Activated naive CD8-positive, alpha-beta T cell (primary cell): ENCODE results near the gene HDGF.
"Not testable (repeated sequence)": the region's sequence is repeated elsewhere in the genome, so short reads cannot be mapped to it uniquely, and the experiment has no call there.

Experiments used
- H3K27ac Mint-ChIP-seq: one replicate; pipeline ENCODE4 v1.8.0; 2021; ENCODE audit warnings: mixed read lengths
- H3K27me3 Mint-ChIP-seq: one replicate; pipeline ENCODE4 v1.8.0; 2021; ENCODE audit warnings: mixed read lengths
- H3K36me3 Mint-ChIP-seq: one replicate; pipeline ENCODE4 v1.8.0; 2021; ENCODE audit warnings: mixed read lengths
- H3K4me1 Mint-ChIP-seq: one replicate; pipeline ENCODE4 v1.8.0; 2021; ENCODE audit warnings: low read depth, mixed read lengths
- H3K4me3 Mint-ChIP-seq: one replicate; pipeline ENCODE4 v1.8.0; 2021; ENCODE audit warnings: mild to moderate bottlenecking, mixed read lengths
- H3K9me3 Mint-ChIP-seq: one replicate; pipeline ENCODE4 v1.8.0; 2021; ENCODE audit warnings: low read depth, mixed read lengths

HDGF gene

DNA sequence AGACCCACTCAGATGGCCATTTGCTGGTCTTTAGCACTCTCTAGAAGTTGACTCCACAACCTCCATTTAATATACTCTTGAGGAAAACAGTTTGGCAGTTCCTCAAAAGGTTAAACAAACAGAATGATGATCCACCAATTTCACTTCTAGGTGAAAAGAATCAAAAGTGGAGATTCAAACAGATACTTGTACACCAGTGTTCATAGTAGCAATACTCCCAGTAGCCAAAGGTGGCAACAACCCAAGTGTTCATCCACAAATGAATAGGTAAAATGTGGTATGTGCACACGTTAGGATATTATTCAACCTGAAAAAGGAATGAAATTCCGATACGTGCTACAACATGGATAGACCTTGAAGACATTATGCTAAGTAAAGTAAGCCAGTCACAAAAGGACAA is 22.1 kb upstream of the HDGF start:
- Mint-ChIP-seq H3K27me3 (no peaks in the 10 kb centered on the region), H3K4me1 (peaks cover 67% of the 10 kb centered on the region), H3K36me3 (peaks cover 14% of the 10 kb centered on the region), H3K9me3 (no peaks in the 10 kb centered on the region), H3K27ac (no peak overlapping the region), H3K4me3 (no peak overlapping the region)

DNA sequence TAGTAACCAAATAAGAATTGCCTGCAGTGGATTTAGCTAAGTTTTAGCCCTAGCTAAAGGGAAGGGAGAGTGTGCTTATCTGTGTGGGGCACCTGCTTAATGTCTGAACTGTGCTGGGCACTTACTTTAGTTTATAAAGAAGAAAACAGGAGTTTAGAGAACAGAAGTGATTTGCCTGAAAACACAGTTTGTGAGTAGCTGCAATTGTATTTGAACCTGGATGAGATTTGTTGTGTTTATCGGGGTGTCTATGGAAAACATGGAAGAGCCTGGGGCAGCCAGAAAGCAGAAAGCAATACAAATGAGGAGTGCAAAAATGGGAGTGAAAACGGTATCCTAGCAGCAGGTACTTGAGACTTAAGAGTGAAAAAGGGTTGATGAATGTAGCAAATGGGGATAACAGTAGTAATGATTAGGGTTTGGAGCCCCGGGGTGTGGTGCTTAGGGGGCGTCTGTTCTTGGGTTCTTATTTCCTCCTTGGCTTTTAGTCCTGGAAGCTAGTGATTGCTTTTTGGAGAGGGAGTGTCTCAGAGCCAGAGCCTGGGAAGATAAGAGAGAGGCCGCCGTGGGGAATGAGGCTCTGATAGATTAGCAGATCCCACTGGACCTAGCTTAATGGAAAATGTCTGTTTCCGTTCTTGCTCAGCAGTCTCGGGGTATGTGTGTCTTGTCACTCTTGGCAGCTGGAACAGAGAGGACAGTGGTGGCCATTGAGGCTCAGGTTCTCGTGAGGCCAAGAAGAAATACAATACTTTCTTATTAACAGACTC is 21.4 kb upstream of the HDGF start:
- Mint-ChIP-seq H3K27me3 (no peaks in the 10 kb centered on the region), H3K27ac (no peak overlapping the region), H3K36me3 (peaks cover 15% of the 10 kb centered on the region), H3K4me1 (peaks cover 66% of the 10 kb centered on the region), H3K9me3 (no peaks in the 10 kb centered on the region), H3K4me3 (no peak overlapping the region)

DNA sequence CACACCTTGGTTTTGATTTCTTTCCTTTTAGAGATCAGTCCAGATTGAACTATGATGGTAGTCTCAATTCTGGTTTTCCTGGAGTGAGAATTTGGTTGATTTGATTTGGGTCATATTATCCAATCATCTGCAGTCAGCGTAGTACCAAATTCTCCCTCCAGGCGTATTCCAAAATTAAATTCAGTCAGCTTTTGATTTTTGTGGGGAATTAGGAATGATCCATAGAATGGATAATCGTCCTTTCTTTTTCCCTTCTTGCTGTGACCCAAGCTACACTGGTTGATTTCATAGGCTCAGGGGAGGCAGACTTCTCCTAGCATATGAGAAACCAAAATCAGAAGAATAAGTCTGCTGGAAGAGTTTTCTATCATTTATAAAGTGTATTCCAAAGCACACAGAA is 20.7 kb upstream of the HDGF start:
- peaks cover 15% of the 10 kb centered on the region for H3K36me3 Mint-ChIP-seq
- no peak overlapping the region for H3K27ac Mint-ChIP-seq
- peaks cover 60% of the 10 kb centered on the region for H3K4me1 Mint-ChIP-seq
- no peak overlapping the region for H3K4me3 Mint-ChIP-seq
- no peaks in the 10 kb centered on the region for H3K9me3 Mint-ChIP-seq
- no peaks in the 10 kb centered on the region for H3K27me3 Mint-ChIP-seq

DNA sequence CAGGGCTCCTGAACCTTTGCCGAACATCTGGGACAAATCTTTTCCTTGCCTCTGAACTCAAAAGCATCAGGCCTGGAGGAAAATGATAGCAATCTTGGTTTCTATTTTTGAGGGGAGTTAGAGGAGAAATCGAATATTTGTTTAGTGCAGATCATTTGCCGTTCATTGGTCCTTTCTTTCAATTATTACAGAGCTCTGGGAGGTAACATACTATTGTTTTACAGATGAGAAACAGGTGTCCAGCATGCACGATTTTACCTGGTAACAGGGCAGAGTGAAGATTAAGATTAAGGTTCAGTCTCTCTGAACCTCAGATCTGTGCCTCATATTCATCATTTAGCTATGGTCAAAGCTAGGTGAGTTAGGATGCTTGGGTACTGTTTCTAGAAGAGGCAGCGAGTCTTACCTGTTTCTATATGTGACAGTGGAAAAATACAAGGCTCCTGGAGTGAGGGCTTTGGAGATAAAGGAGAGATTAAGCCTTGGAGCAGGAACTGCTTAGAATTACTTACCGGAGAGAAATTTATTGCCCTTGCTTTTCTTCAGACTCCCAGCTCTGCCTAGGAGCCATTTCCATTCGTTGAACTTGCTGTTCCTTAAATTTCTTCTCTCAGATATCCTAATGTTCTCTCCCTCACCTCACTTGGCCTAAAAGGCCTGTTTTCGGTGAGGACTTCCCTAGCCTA is 17.3 kb upstream of the HDGF start:
- Mint-ChIP-seq H3K4me3 (no peak overlapping the region), H3K27ac (no peak overlapping the region)

DNA sequence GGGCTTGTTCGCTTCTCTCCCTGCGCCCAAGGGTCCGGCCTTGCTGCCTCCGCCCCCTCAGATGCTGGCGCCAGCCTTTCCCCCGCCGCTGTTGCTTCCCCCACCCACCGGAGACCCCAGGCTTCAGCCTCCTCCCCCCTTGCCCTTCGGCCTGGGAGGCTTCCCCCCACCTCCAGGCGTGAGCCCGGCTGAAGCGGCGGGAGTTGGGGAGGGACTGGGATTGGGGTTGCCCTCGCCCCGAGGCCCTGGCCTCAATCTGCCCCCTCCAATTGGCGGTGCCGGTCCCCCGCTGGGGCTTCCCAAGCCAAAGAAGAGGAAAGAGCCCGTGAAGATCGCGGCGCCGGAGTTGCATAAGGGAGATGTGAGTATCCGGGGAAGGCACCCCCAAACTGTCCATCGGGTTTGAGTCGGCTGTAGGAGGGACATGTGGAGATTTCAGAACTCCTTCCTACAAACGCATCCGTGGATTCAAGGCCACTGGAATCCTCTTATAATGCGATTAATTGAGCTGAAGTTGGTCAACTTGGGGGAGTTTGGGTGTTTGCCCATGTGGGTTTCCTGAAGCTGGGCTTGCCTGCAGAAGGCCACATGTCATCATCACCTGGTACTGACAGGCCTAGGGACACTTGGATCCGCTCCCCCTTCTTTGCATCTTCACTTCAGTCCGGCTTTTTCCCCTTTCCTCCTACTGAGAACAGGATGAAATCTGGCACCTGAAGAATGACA is 16.6 kb upstream of the HDGF start:
- no peaks in the 10 kb centered on the region for H3K9me3 Mint-ChIP-seq
- no peak overlapping the region for H3K4me3 Mint-ChIP-seq
- H3K4me1 Mint-ChIP-seq: peaks cover 45% of the 10 kb centered on the region
- no peaks in the 10 kb centered on the region for H3K27me3 Mint-ChIP-seq
- H3K36me3 Mint-ChIP-seq: peaks cover 15% of the 10 kb centered on the region
- no peak overlapping the region for H3K27ac Mint-ChIP-seq

More for the DNA sequence above, 17.3 kb upstream of the HDGF start:
- Mint-ChIP-seq H3K9me3 (no peaks in the 10 kb centered on the region), H3K4me1 (peaks cover 51% of the 10 kb centered on the region), H3K27me3 (no peaks in the 10 kb centered on the region), H3K36me3 (peaks cover 15% of the 10 kb centered on the region)

DNA sequence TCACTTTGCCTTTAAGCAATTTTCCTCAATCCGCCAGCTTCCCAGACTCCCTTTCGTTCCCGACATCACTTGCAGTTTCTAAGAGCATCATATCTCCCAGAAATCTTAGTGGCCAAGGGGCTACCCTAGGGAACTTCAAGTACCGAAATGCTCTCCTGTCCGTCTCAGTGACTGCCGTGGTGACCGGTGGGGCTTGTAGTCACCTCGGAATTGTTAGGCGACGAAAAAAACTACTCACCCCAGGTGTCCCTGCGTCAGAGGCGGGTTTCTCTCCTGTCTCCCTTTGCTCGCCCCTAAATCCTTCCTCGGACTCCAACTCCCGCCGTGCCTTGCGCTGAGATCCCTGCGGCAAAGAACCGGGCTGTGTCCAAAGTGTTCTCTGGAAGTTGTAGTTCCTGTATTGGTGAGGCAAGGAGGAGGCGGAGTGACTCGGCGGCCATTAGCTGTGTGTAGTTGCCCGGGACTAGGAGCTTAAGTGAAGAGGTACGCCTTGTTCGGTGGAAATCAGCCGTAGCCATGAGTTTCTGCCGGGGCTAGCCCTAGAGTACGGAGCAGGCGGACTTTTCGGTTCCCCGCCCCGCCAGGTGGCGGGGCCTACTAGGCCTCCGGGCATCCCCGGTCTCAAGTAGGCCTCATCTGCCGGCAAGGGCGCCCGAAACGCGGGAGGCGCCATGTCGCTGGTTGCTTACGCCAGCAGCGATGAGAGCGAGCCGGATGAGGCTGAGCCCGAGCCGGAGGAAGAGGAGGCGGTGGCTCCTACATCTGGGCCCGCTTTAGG is 15.8 kb upstream of the HDGF start, which contains the start of gene PRCC:
Gene PRCC (plus strand): TSS at position 435 of the 778 bp plus-strand sequence. CDS start 237 bp downstream, at position 672.
- Mint-ChIP-seq H3K27ac (no peak within 1 kb of the TSS), H3K4me1 (peaks cover 38% of the 10 kb centered on the region)

DNA sequence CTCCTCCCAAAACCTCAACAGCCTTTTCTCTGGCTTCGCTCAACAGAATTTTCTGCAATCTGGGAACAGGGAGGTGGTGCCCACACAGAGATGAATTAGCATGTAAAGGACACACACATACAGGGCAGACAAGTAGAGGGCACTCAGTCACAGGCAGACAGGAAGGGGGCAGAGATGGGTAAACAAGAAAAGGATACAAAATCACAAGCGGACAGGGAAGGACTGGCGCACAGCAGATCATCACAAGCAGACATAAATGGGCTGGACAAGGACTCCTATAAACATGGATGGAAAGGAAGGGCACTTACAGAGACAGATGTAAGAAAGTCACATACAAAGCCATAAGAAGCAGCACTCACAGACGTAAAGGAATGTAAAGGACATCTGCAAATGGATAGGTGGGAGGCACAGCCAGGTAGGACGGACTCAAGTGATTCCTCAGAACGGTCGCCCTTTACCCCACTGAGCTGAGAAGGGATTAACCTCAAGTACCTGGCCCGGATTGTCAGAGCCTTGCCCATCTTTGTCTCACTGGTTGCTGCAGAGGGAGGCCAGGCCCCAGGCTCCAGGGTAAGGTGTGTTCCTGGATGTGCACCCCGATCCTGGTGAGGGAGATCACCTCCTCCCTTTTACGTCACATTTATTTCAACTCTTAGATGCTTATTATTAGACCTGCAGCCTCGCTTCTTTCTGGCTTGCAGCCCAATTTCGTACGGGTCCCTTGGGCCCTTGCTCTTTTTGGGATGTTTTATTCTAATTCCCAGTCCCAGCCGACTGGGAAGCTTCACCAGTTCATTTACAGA is 15.0 kb upstream of the HDGF start:
- Mint-ChIP-seq H3K4me3 (no peak overlapping the region), H3K9me3 (no peaks in the 10 kb centered on the region), H3K27me3 (no peaks in the 10 kb centered on the region), H3K36me3 (peaks cover 15% of the 10 kb centered on the region), H3K27ac (no peak overlapping the region), H3K4me1 (peaks cover 33% of the 10 kb centered on the region)

More for the DNA sequence above, 15.8 kb upstream of the HDGF start, which contains the start of gene PRCC:
- no peaks in the 10 kb centered on the region for H3K27me3 Mint-ChIP-seq
- H3K4me3 Mint-ChIP-seq: no peak within 1 kb of the TSS
- H3K9me3 Mint-ChIP-seq: no peaks in the 10 kb centered on the region
- H3K36me3 Mint-ChIP-seq: peaks cover 15% of the 10 kb centered on the region

DNA sequence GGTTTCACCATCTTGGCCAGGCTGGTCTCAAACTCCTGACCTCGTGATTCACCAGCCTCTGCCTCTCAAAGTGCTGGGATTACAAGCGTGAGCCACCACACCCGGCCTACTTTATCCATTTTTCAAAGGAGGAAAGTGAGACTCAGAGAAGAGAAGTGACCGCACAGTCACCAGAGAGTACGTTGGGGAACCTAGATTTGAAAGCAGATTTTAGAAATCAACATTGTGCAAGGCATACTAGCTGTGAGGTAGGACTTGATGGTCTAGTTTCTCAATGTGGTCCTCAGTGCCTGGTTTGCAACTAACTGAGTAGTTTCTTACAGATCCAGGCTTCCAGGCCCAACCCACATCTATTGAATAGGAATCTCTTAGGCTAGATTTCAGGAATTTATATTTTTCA is 14.2 kb upstream of the HDGF start:
- Mint-ChIP-seq H3K4me3 (no peak overlapping the region), H3K4me1 (peaks cover 25% of the 10 kb centered on the region), H3K36me3 (peaks cover 8% of the 10 kb centered on the region), H3K27me3 (no peaks in the 10 kb centered on the region), H3K27ac (no peak overlapping the region), H3K9me3 (no peaks in the 10 kb centered on the region)

DNA sequence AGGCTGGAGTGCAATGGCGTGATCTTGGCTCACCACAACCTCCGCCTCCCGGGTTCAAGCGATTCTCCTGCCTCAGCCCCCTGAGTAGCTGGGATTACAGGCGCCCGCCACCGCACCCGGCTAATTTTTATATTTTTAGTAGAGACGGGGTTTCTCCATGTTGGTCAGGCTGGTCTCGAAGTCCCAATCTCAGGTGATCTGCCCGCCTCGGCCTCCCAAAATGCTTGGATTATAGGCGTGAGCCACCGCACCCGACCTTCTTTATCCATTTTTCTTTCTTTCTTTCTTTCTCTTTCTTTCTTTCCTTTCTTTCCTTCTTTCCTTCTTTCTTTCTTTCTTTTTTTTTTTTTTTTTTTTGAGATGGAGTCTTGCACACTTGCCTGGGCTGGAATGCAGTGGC is 13.7 kb upstream of the HDGF start:
- peaks cover 23% of the 10 kb centered on the region for H3K4me1 Mint-ChIP-seq
- H3K36me3 Mint-ChIP-seq, H3K4me3 Mint-ChIP-seq, H3K9me3 Mint-ChIP-seq, H3K27me3 Mint-ChIP-seq, H3K27ac Mint-ChIP-seq: not testable (repeated sequence)

DNA sequence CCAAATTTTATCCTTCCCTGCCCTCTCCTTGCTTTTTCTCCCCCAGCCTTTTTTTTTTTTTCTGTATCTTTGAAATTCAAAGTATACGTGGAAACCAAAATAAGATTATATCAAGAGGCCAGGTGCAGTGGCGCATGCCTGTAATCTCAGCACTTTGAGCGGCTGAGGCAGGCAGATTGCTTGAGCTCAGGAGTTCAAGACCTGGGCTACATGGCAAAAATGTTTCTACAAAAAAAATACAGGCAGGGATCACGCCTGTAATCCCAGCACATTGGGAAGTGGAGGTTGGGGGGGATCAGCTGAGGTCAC is 9.3 kb upstream of the HDGF start:
- H3K36me3 Mint-ChIP-seq: no peaks in the 10 kb centered on the region
- H3K9me3 Mint-ChIP-seq: no peaks in the 10 kb centered on the region
- no peaks in the 10 kb centered on the region for H3K27me3 Mint-ChIP-seq
- peaks cover 3% of the 10 kb centered on the region for H3K4me1 Mint-ChIP-seq
- H3K27ac Mint-ChIP-seq: no peak overlapping the region
- H3K4me3 Mint-ChIP-seq: no peak overlapping the region

DNA sequence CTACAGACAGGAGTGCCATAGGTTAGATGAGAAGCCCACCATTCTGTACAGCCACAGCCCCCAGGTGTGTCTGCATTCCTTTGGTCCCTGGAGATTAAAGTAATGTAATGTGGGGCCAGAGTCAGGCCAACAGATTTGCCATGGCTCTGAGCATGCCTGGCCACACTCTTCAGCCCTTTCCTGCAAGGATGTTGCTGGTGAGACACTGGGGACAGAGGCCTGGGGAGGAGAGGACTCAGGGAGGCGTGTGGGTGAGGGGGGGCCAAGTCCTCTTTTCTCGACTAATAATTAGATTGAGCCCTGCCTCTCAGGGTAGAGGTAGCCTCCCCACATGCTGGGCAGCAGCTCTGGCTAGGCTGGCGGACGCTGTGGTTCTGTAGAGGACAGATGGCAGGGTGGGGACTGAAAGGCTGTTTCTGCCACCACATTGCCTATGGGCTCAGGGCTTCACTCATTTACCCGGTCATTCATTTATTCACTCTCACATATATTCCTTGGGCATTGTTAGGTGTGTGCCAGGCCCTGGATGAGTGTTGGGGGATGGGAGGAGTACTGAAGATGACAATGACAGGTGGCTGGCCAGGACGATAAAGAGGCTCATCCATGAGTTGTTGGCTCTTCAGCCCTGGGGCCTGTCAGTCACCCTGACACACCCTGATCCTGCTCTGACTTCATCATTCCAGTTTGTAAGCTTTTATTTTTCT is 8.8 kb upstream of the HDGF start:
- Mint-ChIP-seq H3K27ac (no peak overlapping the region), H3K9me3 (no peaks in the 10 kb centered on the region)

DNA sequence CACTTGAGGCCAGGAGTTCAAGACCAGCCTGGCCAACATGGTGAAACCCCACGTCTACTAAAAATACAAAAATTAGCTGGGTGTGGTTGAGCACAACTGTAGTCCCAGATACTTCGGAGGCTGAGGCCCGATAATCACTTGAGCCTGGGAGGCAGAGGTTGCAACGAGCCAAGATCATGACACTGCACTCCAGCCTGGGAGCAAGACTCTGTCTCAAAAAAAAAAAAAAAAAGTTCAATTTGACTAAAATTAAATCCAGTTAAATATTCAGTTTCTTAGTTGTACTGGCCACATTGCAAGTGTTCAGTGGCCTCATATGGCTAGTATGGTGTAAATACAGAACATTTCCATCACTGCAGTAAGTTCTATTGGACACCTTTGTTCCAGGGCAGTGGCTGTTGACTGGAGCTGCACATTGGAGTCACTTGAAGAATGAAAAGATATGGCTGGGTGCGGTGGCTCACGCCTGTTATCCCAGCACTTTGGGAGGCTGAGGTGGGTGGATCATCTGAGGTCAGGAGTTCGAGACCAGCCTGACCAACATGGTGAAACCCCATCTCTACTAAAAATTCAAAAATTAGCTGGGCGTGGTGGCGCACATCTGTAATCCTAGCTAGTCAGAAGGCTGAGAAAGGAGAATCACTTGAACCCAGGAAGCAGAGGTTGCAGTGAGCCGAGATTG is 6.2 kb upstream of the HDGF start:
- H3K4me1 Mint-ChIP-seq: peaks cover 15% of the 10 kb centered on the region
- H3K27me3 Mint-ChIP-seq, H3K4me3 Mint-ChIP-seq, H3K36me3 Mint-ChIP-seq, H3K27ac Mint-ChIP-seq, H3K9me3 Mint-ChIP-seq: not testable (repeated sequence)

More for the DNA sequence above, 8.8 kb upstream of the HDGF start:
- H3K27me3 Mint-ChIP-seq: no peaks in the 10 kb centered on the region
- H3K36me3 Mint-ChIP-seq: no peaks in the 10 kb centered on the region
- H3K4me1 Mint-ChIP-seq: peaks cover 5% of the 10 kb centered on the region
- H3K4me3 Mint-ChIP-seq: no peak overlapping the region

DNA sequence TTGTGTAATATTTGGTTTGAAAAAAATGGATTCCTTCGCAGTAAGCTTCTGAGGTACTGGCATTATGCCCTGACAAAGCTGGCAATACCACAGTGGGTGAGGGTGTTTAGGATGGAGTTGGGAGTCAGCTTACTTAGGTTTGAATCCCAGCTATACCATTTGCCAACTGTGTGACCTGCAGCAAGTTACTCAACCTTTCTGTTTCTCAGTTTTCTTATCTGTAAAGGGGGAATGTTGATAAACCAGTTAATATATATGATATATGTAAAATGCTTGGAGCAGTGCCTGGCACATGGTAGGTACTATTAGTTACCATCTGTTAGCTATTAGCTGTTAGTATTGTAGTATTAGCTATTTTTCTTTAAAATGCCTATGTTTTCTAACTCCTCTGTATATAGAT is 4.9 kb upstream of the HDGF start:
- H3K4me1 Mint-ChIP-seq: peaks cover 20% of the 10 kb centered on the region
- H3K9me3 Mint-ChIP-seq: no peaks in the 10 kb centered on the region
- H3K27ac Mint-ChIP-seq: no peak overlapping the region
- no peak overlapping the region for H3K4me3 Mint-ChIP-seq
- no peaks in the 10 kb centered on the region for H3K27me3 Mint-ChIP-seq
- no peaks in the 10 kb centered on the region for H3K36me3 Mint-ChIP-seq
